Endothelial cell of umbilical vein (primary cell): ENCODE data around the gene FAM120AOS. TPM values are rescaled to one million over a fixed set of nuclear protein-coding genes. Genes with fewer than 3 reads are reported as not detected.
A peak's percentile ranks its signal among the peaks of the same experiment; 100 is the strongest.

Source experiments
- BruUV-seq: library from RNA; stranded (reverse); fragments of 400-500 nt; replicated peaks from 2 replicates; lab custom pipeline; 2021; lab: Mats Ljungman, UMichigan
- CTCF ChIA-PET: fragments of 300-600, 350-600 bp; sonication (Branson Sonifier 250); formaldehyde crosslinking; loops from one replicate; lab custom pipeline; 2021; ENCODE audit warnings: antibody characterized with exemption, inconsistent platforms; lab: Charles Lee
- POLR2A ChIA-PET: fragments of 300-600, 350-600 bp; sonication (Branson Sonifier 250); formaldehyde crosslinking; loops from one replicate; lab custom pipeline; 2021; ENCODE audit warnings: antibody characterized with exemption, inconsistent platforms; lab: Charles Lee
- DNase-seq: peaks from one replicate; pipeline ENCODE4 v3.0.0-alpha.2; 2011; ENCODE audit warnings: low read depth, low spot score
- FAIRE-seq: peaks from 2 replicates; lab custom pipeline; 2011; peaks lifted over from hg19 to GRCh38; lab: Jason Lieb, UNC
- H2AFZ ChIP-seq: 2 replicates; pipeline ENCODE4 v1.6.0; 2012; ENCODE audit warnings: low read depth, low read length, control low read depth, inconsistent platforms
- H3K27ac ChIP-seq: 2 replicates; pipeline ENCODE4 v1.5.1; 2011; ENCODE audit warnings: low read depth, mild to moderate bottlenecking, control low read depth, low read length, moderate library complexity; ENCODE audit not compliant: insufficient read depth
- H3K27me3 ChIP-seq, 2 experiments: 2 replicates each; pipeline versions ENCODE4 v1.6.0 to v1.6.1; 2011; ENCODE audit warnings: low read length in 2 of 2, mixed read lengths in 1 of 2; ENCODE audit not compliant: control insufficient read depth in 2 of 2, insufficient read depth in 2 of 2
- H3K36me3 ChIP-seq, 2 experiments: 2 replicates in 1 of 2; 3 replicates in 1 of 2; pipeline ENCODE4 v1.5.1; 2011; ENCODE audit warnings: low read length in 2 of 2, mild to moderate bottlenecking in 1 of 2, moderate library complexity in 1 of 2; ENCODE audit not compliant: control insufficient read depth in 2 of 2, insufficient read depth in 2 of 2; ENCODE audit errors: extremely low read depth in 1 of 2
- H3K4me1 ChIP-seq: 3 replicates; pipeline ENCODE4 v1.5.1; 2011; ENCODE audit warnings: mild to moderate bottlenecking, low read length; ENCODE audit not compliant: control insufficient read depth, insufficient read depth; ENCODE audit errors: extremely low read depth
- H3K4me2 ChIP-seq: 2 replicates; pipeline ENCODE4 v1.6.1; 2011; ENCODE audit warnings: low read length, control low read depth, mixed read lengths; ENCODE audit not compliant: insufficient read depth
- H3K4me3 ChIP-seq, 3 experiments: fragments of 200-600 bp in 1 of 3; sonication (generic), shearing (Covaris generic) in 1 of 3; replicated peaks in 1 of 3; 2 replicates each; pipeline ENCODE4 v1.5.1; 2011 to 2016; ENCODE audit warnings: control low read depth in 3 of 3, low read length in 3 of 3, mild to moderate bottlenecking in 2 of 3, inconsistent platforms in 1 of 3, low read depth in 1 of 3, moderate library complexity in 1 of 3; ENCODE audit not compliant: insufficient read depth in 1 of 3
- H3K79me2 ChIP-seq: 2 replicates; pipeline ENCODE4 v1.6.0; 2012; ENCODE audit warnings: low read length, inconsistent platforms; ENCODE audit not compliant: control insufficient read depth, insufficient read depth
- H3K9ac ChIP-seq: replicated peaks from 2 replicates; pipeline ENCODE3; 2011; ENCODE audit warnings: low read length, control low read depth; ENCODE audit not compliant: insufficient read depth; ENCODE audit errors: extremely low read depth
- H3K9me1 ChIP-seq: replicated peaks from 3 replicates; pipeline ENCODE4 v1.6.0; 2011; ENCODE audit warnings: mild to moderate bottlenecking, low read length; ENCODE audit not compliant: control insufficient read depth, insufficient read depth; ENCODE audit errors: extremely low read depth
- H3K9me3 ChIP-seq: replicated peaks from 2 replicates; pipeline ENCODE4 v1.5.1; 2012; ENCODE audit warnings: low read length, inconsistent platforms; ENCODE audit not compliant: control insufficient read depth, insufficient read depth
- H4K20me1 ChIP-seq: replicated peaks from 2 replicates; pipeline ENCODE3; 2011; ENCODE audit warnings: mild to moderate bottlenecking, low read length; ENCODE audit not compliant: control insufficient read depth, insufficient read depth; ENCODE audit errors: extremely low read depth
- CTCF ChIP-seq, 2 donors: IDR thresholded peaks; 1 replicate in 1 of 2; 2 replicates in 1 of 2; pipeline ENCODE4 v1.5.1; 2011; ENCODE audit warnings: low read length in 2 of 2, mild to moderate bottlenecking in 2 of 2, moderate library complexity in 2 of 2, control low read depth in 1 of 2, inconsistent platforms in 1 of 2, low read depth in 1 of 2; ENCODE audit not compliant: insufficient read depth in 1 of 2; ENCODE audit errors: extremely low read depth in 1 of 2
- GATA2 ChIP-seq: IDR thresholded peaks from 2 replicates; pipeline ENCODE4 v1.7.0; 2011; ENCODE audit warnings: low read depth, mild to moderate bottlenecking, moderate library complexity, mixed read lengths, low read length; ENCODE audit not compliant: insufficient read length, insufficient read depth
- MAX ChIP-seq: IDR thresholded peaks from 2 replicates; pipeline ENCODE4 v1.6.1; 2011; ENCODE audit not compliant: insufficient read depth, insufficient read length
- MYC ChIP-seq: IDR thresholded peaks from one replicate; pipeline ENCODE4 v1.6.1; 2011; ENCODE audit warnings: mild to moderate bottlenecking, low read depth, low read length
- POLR2A ChIP-seq: IDR thresholded peaks from 2 replicates; pipeline ENCODE4 v1.6.1; 2012; ENCODE audit warnings: low read depth, mild to moderate bottlenecking, control low read depth, low read length
- POLR2AphosphoS5 ChIP-seq: IDR thresholded peaks from 2 replicates; pipeline ENCODE4 v1.6.1; 2012; ENCODE audit warnings: low read depth, mild to moderate bottlenecking, control low read depth, low read length, moderate library complexity; ENCODE audit not compliant: insufficient read depth
- dilution Hi-C: fragments of 300-500 bp; cut with MboI; formaldehyde crosslinking; loops from one replicate; pipeline ENCODE4 v1.15.0; 2019; ENCODE audit warnings: low sequenced_read_pairs; ENCODE audit not compliant: extremely low pct_ligation_motif_present
- intact Hi-C: fragments of 100-400 bp; cut with micrococcal nuclease; formaldehyde crosslinking; loops from one replicate; pipeline ENCODE4 v1.10.0; 2022
- polyA plus RNA-seq, 4 experiments: library from polyadenylated mRNA; depleted of rRNA in 3 of 4; stranded (reverse) in 3 of 4; unstranded in 1 of 4; fragments of >200 nt; gene quantifications; 2 replicates each; pipeline versions ENCODE4 v1.2.1 to v1.2.3, GENCODE V29; 2011 to 2012; ENCODE audit warnings: missing spikeins in 1 of 4
- total RNA-seq: library from RNA; stranded (reverse); gene quantifications from 2 replicates; pipeline ENCODE4 v1.2.3, GENCODE V29; 2021

Gene FAM120AOS
- total and polyA plus RNA-seq, 2 donors (not counting 3 experiments of a cell fraction or from before 2014, with no cell fraction given), result 25.9 to 32.4 TPM

GRCh38 chr9:93501406-93501805, 48.0 kb upstream of the FAM120AOS start:
- Histone ChIP-seq H3K9ac (peak overlapping the region; percentile 29), H3K4me2 (peak overlapping the region; percentile 84), H3K27ac (peak overlapping the region; percentile 46), H4K20me1 (no peaks in the 10 kb centered on the region), H2AFZ (no peak overlapping the region), H3K36me3 (peaks cover 16 to 23% of the 10 kb centered on the region in 2 experiments), H3K4me1 (peaks cover 11% of the 10 kb centered on the region), H3K79me2 (peaks cover 69% of the 10 kb centered on the region), H3K27me3 (no peaks in the 10 kb centered on the region), H3K9me1 (no peaks in the 10 kb centered on the region), H3K4me3 (peak overlapping the region; percentile 16 to 60 (median 34)), H3K9me3 (no peaks in the 10 kb centered on the region)
- CTCF ChIA-PET, result interaction anchor here (1.3 to 1.4 kb wide), 2 partner anchors 28 to 65 kb away, joined by 3 to 4 read pairs; no protein-coding TSS in a partner anchor
- dilution Hi-C loops (no loop called here), intact Hi-C loops (loop anchor here (5.0 kb wide), 1 partner anchor 49 kb away; the partner anchor contains the start of genes FAM120A and FAM120AOS)
- no TSS peak for BruUV-seq
- no peak for TF ChIP-seq MAX
- TF ChIP-seq CTCF (IDR thresholded peaks at IDR 0.05; ENCODE audit: extremely low read depth in 1 of 2, insufficient read depth in 1 of 2, low read depth in 1 of 2, low read length in 2 of 2), result no peak
- no peak for TF ChIP-seq MYC
- TF ChIP-seq POLR2AphosphoS5, result no peak
- no peak for TF ChIP-seq POLR2A
- no peak for TF ChIP-seq GATA2
- FAIRE-seq (peak; percentile 40), DNase-seq (peak; percentile 58)
- POLR2A ChIA-PET, result no interaction called here
